HG02970 (cell line): ENCODE measurements around the gene ZNF462.
"Not testable (repeated sequence)": the region's sequence is repeated elsewhere in the genome, so short reads cannot be mapped to it uniquely, and the experiment has no call there.

Experiments used
- ATAC-seq: cut with Tn5 transposase; IDR thresholded peaks from one replicate; pipeline ENCODE4 v1.9.1; 2021; ENCODE audit warnings: mild to moderate bottlenecking, moderate library complexity, moderate number of reproducible peaks; ENCODE audit not compliant: unreplicated experiment, low FRiP score

ZNF462 gene

GRCh38 chr9:106981396-106982287 lies 118.7 kb downstream of the ZNF462 start:
- ATAC-seq, result peak; percentile 38

- ATAC-seq, result no peak
Measured at GRCh38 chr9:106982636-106983035, 119.7 kb downstream of the ZNF462 start.

GRCh38 chr9:106983346-106983745 lies 120.4 kb downstream of the ZNF462 start:
- no peak for ATAC-seq

- ATAC-seq, result not testable (repeated sequence)
Measured at GRCh38 chr9:106989904-106990303, 126.9 kb downstream of the ZNF462 start.

GRCh38 chr9:106992186-106992585 lies 129.2 kb downstream of the ZNF462 start:
- no peak for ATAC-seq

GRCh38 chr9:106993603-106994002 lies 130.6 kb downstream of the ZNF462 start:
- ATAC-seq, result no peak

- no peak for ATAC-seq
Measured at GRCh38 chr9:106994463-106994862, 131.5 kb downstream of the ZNF462 start.

GRCh38 chr9:107000218-107000617 lies 137.3 kb downstream of the ZNF462 start:
- ATAC-seq, result no peak

- no peak for ATAC-seq
Measured at GRCh38 chr9:107005201-107005600, 142.2 kb downstream of the ZNF462 start.

- ATAC-seq, result no peak
Measured at GRCh38 chr9:107007402-107007801, 144.4 kb downstream of the ZNF462 start.

GRCh38 chr9:107008011-107008410 lies 145.0 kb downstream of the ZNF462 start:
- no peak for ATAC-seq

GRCh38 chr9:107008447-107008846 lies 145.5 kb downstream of the ZNF462 start:
- ATAC-seq, result no peak

GRCh38 chr9:107016383-107016782 lies 153.4 kb downstream of the ZNF462 start:
- ATAC-seq, result no peak

GRCh38 chr9:107018861-107019545 lies 156.0 kb downstream of the ZNF462 start:
- no peak for ATAC-seq

GRCh38 chr9:107020040-107020530 lies 157.1 kb downstream of the ZNF462 start:
- no peak for ATAC-seq

- no peak for ATAC-seq
Measured at GRCh38 chr9:107024193-107024592, 161.2 kb downstream of the ZNF462 start.

GRCh38 chr9:107025260-107026035 lies 162.5 kb downstream of the ZNF462 start:
- no peak for ATAC-seq

- ATAC-seq, result no peak
Measured at GRCh38 chr9:107029146-107029545, 166.2 kb downstream of the ZNF462 start.

GRCh38 chr9:107033966-107034365 lies 171.0 kb downstream of the ZNF462 start:
- no peak for ATAC-seq

- ATAC-seq, result no peak
Measured at GRCh38 chr9:107034831-107035230, 171.9 kb downstream of the ZNF462 start.

GRCh38 chr9:107036367-107036766 lies 173.4 kb downstream of the ZNF462 start:
- no peak for ATAC-seq
